Gastroesophageal sphincter (tissue), 4 donors: ENCODE measurements around the gene CSH2. TPM values are rescaled to one million over a fixed set of nuclear protein-coding genes. Genes with fewer than 3 reads are reported as not detected.
"Not testable (repeated sequence)": the region's sequence is repeated elsewhere in the genome, so short reads cannot be mapped to it uniquely, and the experiment has no call there.

Experiments used
- ATAC-seq: fragments of 150-250 bp; one replicate; pipeline ENCODE4 v1.9.1; 2016; ENCODE audit warnings: mild to moderate bottlenecking, moderate library complexity
- H3K27ac ChIP-seq, 4 donors: fragments of 200-600 bp; sonication (generic) in 3 of 4; 1 replicate in 3 of 4; 2 replicates in 1 of 4; pipeline ENCODE4 v1.5.1; 2016 to 2019
- H3K27me3 ChIP-seq: fragments of 200-600 bp; sonication (generic); one replicate; pipeline ENCODE4 v1.5.1; 2019
- H3K36me3 ChIP-seq, 2 donors: fragments of 200-600 bp; sonication (generic); one replicate each; pipeline ENCODE4 v1.5.1; 2019; ENCODE audit warnings: control low read depth in 1 of 2
- H3K4me1 ChIP-seq, 3 donors: fragments of 200-600 bp; sonication (generic); 1 replicate in 2 of 3; 2 replicates in 1 of 3; pipeline ENCODE4 v1.5.1; 2016 to 2019; ENCODE audit warnings: control low read depth in 2 of 3
- H3K4me3 ChIP-seq, 2 donors: fragments of 200-600 bp; sonication (generic); one replicate each; pipeline ENCODE4 v1.5.1; 2019; ENCODE audit warnings: mild to moderate bottlenecking in 1 of 2, moderate library complexity in 1 of 2
- H3K9me3 ChIP-seq, 3 donors: fragments of 200-600 bp; sonication (generic); one replicate each; pipeline ENCODE4 v1.5.1; 2017 to 2019; ENCODE audit warnings: control low read depth in 2 of 3
- EP300 ChIP-seq: sonication (generic); formaldehyde crosslinking; IDR thresholded peaks from one replicate; pipeline ENCODE4 v1.6.1; 2017; ENCODE audit warnings: antibody characterized with exemption, mild to moderate bottlenecking
- POLR2A ChIP-seq, 2 donors: fragments of 450-650 bp; IDR thresholded peaks; one replicate each; pipeline ENCODE4 v1.6.1; 2017; ENCODE audit warnings: antibody characterized with exemption in 2 of 2, mild to moderate bottlenecking in 2 of 2, moderate library complexity in 1 of 2
- POLR2AphosphoS5 ChIP-seq: sonication (generic); formaldehyde crosslinking; IDR thresholded peaks from one replicate; pipeline ENCODE4 v1.6.1; 2017; ENCODE audit warnings: antibody characterized with exemption
- WGBS, 2 donors: methylation state at CpG; one replicate each; pipeline ENCODE4 v1.1.5; 2018; ENCODE audit warnings: low coverage in 1 of 2; 5-methylcytosine and 5-hydroxymethylcytosine counted together
- total RNA-seq, 4 donors: library from RNA; depleted of rRNA; stranded (reverse); fragments of >200 nt; gene quantifications; one replicate each; pipeline ENCODE4 v1.1.0, GENCODE V29; 2016
- TF ChIP-seq, protein P1 (sequence below), 4 experiments: fragments of 200-600 bp in 2 of 4; fragments of 450-650 bp in 2 of 4; sonication (generic) in 1 of 4; IDR thresholded peaks; one replicate each; pipeline ENCODE4 v1.5.1; 2017 to 2019; ENCODE audit warnings: antibody characterized with exemption in 4 of 4, mild to moderate bottlenecking in 2 of 4, moderate library complexity in 2 of 4

Gene CSH2
- total RNA-seq, result under 1 TPM in 1 of 4 donors, not detected in 3; 0.23 TPM

DNA sequence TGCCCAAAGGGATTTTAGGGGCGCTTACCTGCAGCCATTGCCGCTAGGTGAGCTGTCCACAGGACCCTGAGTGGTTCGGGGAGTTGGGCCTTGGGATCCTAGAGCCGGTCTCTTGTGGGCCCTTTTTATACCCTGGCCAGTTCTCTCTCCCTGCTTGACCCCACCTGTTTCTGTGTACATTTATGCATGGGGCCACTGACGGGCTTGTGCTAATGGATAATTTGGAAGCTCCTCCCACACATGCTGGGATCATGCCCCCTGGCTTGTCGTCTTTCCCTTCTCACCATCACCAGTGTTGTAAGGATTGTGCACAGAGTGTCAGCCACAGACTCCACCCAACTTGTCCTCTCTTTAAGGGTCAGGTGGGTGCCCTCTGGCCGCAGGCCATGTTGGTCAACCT, at the start of gene CSH2:
Gene CSH2 (minus strand): TSS at position 101 of the 400 bp plus-strand sequence. CDS start 63 bp downstream, at position 38.
- peaks cover 11% of the 10 kb centered on the region for H3K27me3 ChIP-seq
- not testable (repeated sequence) for H3K36me3 ChIP-seq, H3K9me3 ChIP-seq, H3K4me3 ChIP-seq, H3K4me1 ChIP-seq, H3K27ac ChIP-seq, ATAC-seq
- WGBS, 2 donors, result 60% methylated on average over 1 of the region's 7 CpGs; no CpG with 5 or more reads in 1 of the 2 donors

DNA sequence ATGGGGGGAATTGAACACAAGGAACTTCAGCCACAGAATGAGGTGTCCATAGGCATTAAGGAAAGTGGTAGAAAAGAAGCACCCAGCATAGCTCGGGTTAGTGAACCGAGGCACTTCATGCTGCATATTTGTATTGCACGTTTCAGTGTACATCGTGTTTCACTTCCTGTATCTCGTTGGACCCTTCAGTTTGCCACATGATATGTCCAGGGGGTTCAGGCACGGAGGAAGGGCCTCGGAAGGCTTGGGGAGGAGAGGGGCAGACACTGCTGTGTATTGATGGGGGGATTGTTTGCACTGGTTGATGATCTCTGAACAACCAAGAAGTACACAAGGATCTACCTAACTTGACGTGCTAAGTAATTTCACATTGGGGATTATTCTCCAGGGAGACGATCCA, 48.9 kb upstream of the CSH2 start:
- WGBS, 2 donors, result 75 to 80% methylated on average over 6 to 9 of the region's 9 CpGs
- H3K36me3 ChIP-seq, H3K27ac ChIP-seq, H3K4me1 ChIP-seq, H3K9me3 ChIP-seq, ATAC-seq, H3K4me3 ChIP-seq: not testable (repeated sequence)
- peaks cover 19% of the 10 kb centered on the region for H3K27me3 ChIP-seq

DNA sequence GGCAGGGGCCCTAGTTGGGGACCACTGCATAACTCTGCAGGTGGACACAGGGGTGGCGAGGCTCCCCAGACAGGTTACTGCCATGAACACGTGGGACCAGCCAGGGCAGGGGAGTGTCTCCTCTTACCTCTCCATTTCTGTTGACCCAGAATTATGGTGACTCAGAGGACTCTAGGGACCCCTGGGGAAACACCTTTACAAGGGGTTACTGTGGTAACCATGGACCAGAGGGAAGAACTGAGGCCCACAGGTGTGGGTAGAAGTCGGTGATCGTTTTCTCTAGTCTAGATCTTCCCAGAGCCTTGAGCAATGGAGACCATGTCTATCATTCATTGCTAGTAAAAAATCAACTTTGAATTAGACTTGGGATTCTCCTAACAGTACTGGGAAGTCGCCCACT, 47.3 kb upstream of the CSH2 start:
- peaks cover 20% of the 10 kb centered on the region for H3K27me3 ChIP-seq
- H3K9me3 ChIP-seq, H3K4me1 ChIP-seq, H3K27ac ChIP-seq, H3K36me3 ChIP-seq, ATAC-seq, H3K4me3 ChIP-seq: not testable (repeated sequence)
- 80% methylated on average over 1 of the region's 5 CpGs; no CpG with 5 or more reads in 1 of the 2 donors for WGBS, 2 donors

DNA sequence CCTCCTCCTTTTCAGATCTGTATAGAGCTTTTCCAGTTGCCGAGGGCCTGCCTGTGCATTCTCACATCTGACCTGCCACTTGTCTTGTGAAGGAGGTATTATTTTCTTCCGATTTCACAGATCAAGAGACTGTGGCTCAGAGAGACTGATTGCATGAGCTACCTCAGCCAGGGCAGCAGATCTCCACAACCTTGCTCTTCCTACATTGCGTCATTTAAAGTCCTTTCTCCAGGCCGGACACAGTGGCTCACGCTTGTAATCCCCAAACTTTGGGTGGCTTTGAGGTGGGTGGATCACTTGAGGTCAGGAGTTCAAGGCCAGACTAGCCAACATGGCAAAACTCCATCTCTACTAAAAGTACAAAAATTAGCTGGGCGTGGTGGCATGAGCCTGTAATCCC, 46.6 kb upstream of the CSH2 start:
- WGBS, 2 donors, result 61 to 75% methylated on average over 3 to 5 of the region's 6 CpGs
- not testable (repeated sequence) for H3K27ac ChIP-seq, H3K4me1 ChIP-seq, H3K4me3 ChIP-seq, H3K36me3 ChIP-seq, H3K9me3 ChIP-seq, ATAC-seq
- peaks cover 20% of the 10 kb centered on the region for H3K27me3 ChIP-seq

DNA sequence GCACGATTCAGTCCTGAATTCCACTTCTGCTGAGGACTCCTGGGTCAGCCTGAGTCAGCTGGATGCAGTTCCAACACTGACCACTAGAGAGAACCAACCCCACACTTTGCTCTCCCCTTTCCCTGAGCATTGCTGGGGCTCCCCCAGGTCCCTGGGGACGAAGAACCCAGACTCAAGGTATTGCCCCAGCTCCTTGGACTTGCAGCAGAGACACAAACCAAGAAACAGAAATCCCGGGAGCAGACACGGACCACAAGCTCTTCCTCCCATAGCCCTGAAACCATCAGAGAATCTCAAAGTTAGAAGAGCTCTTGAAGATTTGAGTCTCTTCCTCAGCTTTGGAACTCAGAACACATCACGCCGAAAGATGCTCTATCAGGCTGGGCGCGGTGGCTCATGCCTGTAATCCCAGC, 45.8 kb upstream of the CSH2 start:
- Histone ChIP-seq H3K27me3 (peaks cover 20% of the 10 kb centered on the region), H3K36me3 (no peaks in the 10 kb centered on the region), H3K9me3 (no peaks in the 10 kb centered on the region), H3K4me3 (no peak overlapping the region), H3K27ac (no peak overlapping the region), H3K4me1 (peaks cover 0 to 7% (median 0%) of the 10 kb centered on the region in 3 donors)
- ATAC-seq, result peak; percentile 70
- TF ChIP-seq POLR2A (IDR thresholded peaks at IDR 0.05) (no peak), POLR2AphosphoS5 (no peak)
- TF ChIP-seq, protein P1, sequence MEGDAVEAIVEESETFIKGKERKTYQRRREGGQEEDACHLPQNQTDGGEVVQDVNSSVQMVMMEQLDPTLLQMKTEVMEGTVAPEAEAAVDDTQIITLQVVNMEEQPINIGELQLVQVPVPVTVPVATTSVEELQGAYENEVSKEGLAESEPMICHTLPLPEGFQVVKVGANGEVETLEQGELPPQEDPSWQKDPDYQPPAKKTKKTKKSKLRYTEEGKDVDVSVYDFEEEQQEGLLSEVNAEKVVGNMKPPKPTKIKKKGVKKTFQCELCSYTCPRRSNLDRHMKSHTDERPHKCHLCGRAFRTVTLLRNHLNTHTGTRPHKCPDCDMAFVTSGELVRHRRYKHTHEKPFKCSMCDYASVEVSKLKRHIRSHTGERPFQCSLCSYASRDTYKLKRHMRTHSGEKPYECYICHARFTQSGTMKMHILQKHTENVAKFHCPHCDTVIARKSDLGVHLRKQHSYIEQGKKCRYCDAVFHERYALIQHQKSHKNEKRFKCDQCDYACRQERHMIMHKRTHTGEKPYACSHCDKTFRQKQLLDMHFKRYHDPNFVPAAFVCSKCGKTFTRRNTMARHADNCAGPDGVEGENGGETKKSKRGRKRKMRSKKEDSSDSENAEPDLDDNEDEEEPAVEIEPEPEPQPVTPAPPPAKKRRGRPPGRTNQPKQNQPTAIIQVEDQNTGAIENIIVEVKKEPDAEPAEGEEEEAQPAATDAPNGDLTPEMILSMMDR (IDR thresholded peaks at IDR 0.05), result peak in 2 of 4 experiments; percentile 90 to 92
- WGBS, 2 donors, result 8% methylated on average over 2 of the region's 8 CpGs; no CpG with 5 or more reads in 1 of the 2 donors

DNA sequence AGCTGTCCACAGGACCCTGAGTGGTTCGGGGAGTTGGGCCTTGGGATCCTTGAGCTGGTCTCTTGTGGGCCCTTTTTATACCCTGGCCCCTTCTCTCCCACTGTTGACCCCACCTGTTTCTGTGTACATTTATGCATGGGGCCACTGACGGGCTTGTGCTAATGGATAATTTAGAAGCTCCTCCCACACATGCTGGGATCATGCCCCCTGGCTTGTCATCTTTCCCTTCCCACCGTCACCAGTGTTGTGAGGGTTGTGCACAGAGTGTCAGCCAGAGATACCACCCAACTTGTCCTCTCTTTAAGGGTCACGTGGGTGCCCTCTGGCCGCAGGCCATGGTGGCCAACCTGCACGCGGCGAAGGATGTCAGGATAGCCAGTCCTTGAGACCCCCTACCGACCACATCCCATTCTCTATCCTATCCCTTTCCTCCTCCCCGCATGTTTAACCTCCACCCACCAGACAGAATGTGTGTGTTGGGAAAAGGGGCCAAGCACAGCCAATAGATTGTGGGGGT, 45.4 kb upstream of the CSH2 start, which contains the start of gene GH1:
Gene GH1 (minus strand): TSS at position 51 of the 517 bp plus-strand sequence. CDS start 63 bp downstream, outside the sequence.
- H3K4me3 ChIP-seq, H3K4me1 ChIP-seq, ATAC-seq, H3K27ac ChIP-seq, H3K9me3 ChIP-seq, H3K36me3 ChIP-seq: not testable (repeated sequence)
- peaks cover 20% of the 10 kb centered on the region for H3K27me3 ChIP-seq
- WGBS, 2 donors, result 34 to 58% methylated on average over 2 to 7 of the region's 10 CpGs

DNA sequence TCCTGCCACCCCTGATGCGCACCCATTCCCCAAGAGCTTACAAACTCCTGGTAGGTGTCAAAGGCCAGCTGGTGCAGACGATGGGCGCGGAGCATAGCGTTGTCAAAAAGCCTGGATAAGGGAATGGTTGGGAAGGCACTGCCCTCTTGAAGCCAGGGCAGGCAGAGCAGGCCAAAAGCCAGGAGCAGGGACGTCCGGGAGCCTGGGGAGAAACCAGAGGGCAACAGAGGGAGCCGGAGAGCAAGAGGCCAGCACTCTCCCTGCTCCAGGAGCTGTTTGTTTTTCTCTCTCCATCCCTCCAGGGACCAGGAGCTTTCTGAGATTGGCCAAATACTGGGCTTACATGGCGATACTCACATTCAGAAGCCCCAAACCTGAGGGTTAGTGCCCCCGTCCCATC, 44.8 kb upstream of the CSH2 start:
- 69% methylated on average over 8 of the region's 10 CpGs; no CpG with 5 or more reads in 1 of the 2 donors for WGBS, 2 donors
- peaks cover 0 to 7% (median 0%) of the 10 kb centered on the region in 3 donors for H3K4me1 ChIP-seq

More for the DNA sequence above, 44.8 kb upstream of the CSH2 start:
- Histone ChIP-seq H3K36me3 (no peaks in the 10 kb centered on the region), H3K9me3 (no peaks in the 10 kb centered on the region), H3K27ac (no peak overlapping the region), H3K27me3 (peaks cover 20% of the 10 kb centered on the region), H3K4me3 (no peak overlapping the region)
- no peak for ATAC-seq
- TF ChIP-seq POLR2A (IDR thresholded peaks at IDR 0.05), result no peak
- no peak for TF ChIP-seq POLR2AphosphoS5
- TF ChIP-seq EP300, result no peak
- TF ChIP-seq, protein P1 (IDR thresholded peaks at IDR 0.05), result no peak
